GM19035 (cell line): ENCODE data around the gene IDI2.

Experiments
- ATAC-seq: cut with Tn5 transposase; IDR thresholded peaks from one replicate; pipeline ENCODE4 v1.9.1; 2021; ENCODE audit not compliant: unreplicated experiment

Gene IDI2

DNA sequence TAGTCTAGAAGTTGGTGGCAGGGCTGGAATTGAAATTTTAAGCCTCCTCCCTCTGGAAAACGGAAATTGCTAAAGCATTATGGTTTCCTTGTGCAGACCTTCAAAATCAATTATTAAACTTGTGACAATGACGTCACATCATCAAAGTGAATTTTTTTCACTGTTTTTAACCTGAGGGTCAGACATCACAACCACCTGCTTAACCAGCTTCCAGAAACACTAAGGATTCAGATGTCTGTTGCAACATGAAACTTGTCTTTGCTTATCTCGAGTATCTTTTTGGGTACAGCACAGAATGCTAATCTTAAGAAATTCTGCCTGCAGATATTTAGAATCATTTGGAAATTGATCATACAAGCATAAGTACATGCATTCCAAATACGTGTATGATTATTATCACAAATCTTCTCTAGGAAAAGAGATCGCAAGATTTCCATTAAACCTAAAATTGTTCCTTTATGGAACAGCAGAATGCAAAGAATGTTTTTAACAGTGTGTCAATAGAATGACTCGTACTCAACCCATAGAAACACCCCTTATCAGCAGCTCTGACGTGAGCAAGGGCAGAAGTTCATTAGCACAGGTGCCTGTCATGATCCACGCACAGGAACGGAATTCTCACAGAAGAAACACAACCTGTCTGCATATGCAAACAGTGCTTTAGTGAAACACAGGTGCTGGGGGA is 41.5 kb downstream of the IDI2 start:
- no peak for ATAC-seq

DNA sequence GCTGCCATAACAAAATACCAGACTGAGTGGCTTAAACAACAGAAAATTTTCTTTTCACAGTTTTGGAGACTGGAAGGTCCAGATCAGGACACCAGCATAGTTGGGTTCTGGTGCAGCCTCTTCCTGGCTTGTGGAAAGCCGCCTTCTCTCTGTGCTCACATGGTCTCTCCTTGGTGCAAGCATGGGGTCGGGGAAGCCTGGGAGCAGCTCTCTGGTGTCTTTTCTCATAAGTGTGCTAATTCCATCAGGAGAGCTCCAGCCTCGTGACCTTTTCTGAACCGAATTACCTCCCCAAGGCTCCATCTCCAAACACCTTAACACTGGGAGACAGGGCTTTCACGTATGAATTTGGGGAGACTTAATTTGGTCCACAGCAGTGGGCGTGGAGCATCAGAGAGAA is 42.3 kb downstream of the IDI2 start:
- no peak for ATAC-seq

DNA sequence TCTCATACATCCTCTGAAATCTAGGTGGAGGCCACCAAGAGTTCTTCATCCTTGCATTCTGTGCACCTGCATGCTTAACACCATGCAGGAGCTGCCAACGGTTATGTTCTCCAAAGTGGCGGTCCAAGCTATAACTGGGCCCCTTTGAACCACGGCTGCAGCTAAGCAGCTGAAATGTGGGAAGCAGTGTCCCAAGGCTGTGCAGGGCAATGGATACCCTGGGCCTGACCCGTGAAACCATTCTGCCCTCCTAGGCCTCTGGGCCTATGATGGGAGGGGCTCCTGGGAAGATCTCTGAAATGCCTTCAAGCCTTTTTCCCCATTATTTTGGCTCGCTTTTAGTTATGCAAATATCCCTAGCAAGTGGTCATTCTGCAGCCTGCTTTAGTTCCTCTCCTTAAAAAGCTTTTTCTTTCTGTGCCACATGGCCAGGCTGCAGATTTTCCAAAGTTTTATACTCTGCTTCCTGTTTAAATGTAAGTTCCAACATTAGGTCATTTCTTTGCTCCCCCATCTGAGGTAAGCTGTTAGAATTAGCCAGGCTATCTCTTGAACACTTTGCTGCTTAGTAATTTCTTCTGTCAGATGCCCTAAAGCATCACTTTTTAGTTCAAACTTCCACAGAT is 45.1 kb downstream of the IDI2 start:
- ATAC-seq: no peak

DNA sequence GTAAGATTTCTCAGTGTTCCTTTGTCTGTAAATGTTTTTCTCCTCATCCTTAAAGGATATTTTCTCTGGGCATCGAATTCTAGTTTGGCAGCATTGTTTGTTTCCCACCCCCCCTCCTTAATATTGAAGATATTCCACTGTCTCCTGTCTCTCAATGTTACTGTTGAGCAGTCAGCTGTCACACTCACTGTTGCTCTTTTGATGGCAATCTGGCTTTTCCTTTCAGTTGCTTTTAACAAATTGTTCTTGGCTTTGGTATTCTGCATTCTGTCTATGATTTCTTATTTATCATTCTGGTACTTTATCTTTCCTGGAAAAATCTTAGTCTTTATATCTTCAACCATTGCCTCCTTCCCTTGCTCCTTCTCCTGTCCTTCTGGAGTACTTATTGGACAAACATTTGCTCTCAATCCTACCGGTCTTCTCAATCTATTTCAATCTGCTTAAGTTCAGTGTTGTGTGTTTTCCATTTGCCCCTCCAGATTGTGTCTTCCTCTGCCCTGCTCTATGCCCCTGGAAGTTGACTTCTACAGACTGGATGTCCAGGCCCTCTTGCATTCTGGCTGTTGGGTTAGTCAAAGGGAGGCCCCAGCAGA is 46.7 kb downstream of the IDI2 start:
- ATAC-seq: no peak

DNA sequence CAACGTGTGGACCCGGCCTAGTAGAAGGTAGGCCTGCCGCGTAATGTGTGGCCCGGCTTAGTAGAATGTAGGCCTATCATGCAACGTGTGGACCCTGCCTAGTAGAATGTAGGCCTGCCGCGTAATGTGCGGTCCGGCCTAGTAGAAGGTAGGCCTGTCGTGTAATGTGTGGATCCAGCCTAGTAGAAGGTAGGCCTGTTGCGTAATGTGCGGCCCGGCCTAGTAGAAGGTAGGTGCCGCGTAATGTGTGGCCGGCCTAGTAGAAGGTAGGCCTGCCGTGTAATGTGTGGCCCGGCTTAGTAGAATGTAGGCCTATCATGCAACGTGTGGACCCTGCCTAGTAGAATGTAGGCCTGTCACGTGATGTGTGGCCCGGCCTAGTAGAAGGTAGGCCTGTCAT is 49.3 kb downstream of the IDI2 start:
- no peak for ATAC-seq

DNA sequence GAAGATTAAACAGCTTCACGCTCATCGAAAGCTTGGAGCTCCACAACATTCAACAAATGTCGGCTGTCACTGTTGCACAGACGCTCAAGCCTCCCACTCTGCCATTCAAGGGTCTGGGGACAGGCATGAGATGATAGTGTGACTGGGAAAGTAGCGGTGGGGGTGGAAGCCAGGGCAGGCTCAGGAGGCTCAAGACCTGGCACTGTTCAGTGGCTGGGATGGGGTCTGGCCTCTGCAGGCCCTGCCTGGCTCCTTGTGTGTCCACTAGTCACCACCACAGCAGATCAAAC is 50.9 kb downstream of the IDI2 start:
- no peak for ATAC-seq

DNA sequence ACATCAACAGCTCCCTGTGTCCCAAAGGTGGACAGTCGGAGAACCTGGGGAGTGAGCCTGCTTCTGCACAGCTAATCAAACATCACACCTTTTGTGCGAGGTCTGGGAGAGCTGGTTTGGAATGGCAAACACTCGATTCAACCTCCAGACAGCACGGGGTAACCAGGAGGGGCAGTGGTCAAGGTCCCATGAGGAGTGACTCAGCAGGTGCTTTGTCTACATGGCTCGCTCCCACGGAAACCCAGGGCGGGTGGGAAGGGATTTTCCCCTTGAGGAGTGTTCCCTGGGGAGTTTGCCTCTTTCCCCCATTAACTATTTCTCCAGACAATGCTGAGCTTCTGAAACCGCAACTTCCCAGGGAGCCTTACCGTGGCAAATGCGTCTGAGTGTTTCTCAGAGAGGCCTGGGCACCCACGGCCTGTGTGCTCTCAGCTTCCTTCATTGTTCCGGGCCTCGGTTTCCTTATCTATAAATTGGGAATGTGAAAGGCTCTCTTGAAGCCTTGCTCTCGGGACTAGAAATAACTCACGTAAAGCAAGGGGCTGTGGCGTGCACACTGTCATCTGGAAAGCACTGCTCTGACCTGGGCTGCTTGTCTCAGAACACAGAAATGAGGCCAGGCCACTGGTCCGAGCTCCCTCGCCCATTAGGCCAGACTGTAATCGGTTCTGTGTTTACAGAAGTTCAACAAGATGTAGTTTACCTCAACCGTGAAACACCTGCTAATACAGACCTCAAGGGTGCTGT is 51.4 kb downstream of the IDI2 start:
- no peak for ATAC-seq

DNA sequence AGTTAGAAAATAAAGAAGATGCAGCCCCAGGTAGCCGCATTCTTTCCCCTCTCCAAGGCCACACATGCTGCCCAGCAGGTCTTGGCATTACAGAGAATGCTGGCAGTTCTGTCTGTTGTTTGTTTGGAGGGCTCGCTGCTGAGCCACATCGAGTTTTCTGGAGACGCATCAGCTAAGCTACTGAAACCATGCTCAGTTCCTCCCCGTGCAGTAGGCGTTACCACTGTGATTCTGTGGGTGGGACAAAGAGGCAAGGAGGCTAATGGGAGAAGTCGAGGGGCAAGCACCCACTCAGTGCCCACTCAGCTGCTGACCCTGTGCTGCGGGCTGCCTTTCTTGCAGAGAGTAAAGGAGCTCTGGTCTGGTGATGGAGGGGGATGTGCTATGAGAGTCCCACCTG is 52.9 kb downstream of the IDI2 start:
- no peak for ATAC-seq

DNA sequence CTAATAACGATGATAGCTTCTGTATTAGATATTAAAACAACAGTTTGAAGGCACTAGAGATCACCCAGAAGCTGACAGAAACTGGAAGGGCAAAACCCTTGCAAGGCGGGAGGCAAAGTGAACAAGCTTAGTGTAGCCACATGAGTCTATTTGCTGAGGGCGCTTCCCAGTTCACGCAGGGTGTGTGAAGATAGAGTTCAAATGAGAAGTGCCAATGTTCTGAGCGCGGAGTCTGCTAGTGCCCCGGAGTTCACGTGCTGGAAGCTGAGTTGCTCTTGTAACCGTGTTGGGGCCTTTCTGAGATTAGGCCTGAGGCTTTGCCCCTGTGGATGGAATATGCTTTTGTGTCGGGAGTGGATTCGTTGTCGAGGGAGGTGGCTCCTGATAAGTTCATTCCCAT is 54.0 kb downstream of the IDI2 start:
- no peak for ATAC-seq

DNA sequence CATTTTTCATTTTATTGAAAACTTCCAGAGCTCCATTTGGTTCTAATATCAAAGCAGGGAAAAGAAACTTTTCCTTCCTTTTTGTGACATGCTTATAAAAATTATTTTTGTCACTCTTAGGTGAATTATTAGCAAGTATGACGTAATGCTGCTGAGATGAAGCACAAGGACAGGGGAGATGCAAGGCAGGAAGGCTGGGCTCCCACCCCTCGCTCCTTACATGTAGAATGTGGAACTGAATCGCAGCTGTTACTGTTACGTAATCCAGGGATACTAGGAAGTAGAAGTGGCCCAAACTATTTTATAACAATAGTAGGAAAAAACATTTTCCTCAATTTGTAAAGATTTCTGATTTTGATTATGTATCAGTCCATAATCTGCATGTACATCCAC is 54.5 kb downstream of the IDI2 start:
- ATAC-seq: no peak

DNA sequence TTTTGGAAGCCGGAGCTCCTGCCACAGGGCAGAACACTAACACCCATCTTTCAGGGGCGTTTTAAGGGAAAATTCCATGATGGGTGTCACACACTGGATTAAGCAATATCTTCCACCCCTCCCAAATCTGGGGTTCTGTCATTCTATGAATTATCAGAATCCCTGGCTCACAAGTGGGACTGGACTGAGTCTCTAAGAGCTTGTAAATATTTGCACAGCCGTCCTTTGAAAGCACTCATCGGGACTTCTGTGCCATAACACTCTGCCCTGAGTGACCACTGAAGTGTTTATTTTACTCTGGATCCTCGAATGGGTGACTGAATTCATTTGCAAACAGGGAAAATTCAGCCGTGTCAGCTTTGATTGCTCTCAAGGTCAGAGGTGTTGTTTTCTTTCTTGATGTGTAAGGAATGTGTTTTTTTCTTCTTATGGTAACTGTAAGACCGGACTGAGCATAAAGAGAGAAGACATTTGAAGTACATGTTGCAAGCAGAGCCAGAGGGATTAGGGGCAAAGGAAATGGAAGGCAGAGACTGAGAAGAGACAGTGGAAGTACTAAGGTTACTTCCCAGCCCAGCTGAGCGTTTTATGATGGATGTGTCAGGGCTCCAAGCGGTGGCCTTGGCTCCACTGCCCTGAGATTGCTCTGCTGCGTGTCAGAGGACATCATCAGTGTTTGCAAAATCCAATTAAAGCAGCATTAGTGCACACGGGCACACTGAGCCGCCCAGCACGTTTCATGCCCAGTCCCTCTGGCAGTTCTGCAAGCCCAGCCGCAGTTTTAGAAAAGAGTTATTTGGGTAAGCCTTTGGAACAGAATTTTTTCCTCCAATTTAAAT is 55.1 kb downstream of the IDI2 start:
- ATAC-seq: no peak

DNA sequence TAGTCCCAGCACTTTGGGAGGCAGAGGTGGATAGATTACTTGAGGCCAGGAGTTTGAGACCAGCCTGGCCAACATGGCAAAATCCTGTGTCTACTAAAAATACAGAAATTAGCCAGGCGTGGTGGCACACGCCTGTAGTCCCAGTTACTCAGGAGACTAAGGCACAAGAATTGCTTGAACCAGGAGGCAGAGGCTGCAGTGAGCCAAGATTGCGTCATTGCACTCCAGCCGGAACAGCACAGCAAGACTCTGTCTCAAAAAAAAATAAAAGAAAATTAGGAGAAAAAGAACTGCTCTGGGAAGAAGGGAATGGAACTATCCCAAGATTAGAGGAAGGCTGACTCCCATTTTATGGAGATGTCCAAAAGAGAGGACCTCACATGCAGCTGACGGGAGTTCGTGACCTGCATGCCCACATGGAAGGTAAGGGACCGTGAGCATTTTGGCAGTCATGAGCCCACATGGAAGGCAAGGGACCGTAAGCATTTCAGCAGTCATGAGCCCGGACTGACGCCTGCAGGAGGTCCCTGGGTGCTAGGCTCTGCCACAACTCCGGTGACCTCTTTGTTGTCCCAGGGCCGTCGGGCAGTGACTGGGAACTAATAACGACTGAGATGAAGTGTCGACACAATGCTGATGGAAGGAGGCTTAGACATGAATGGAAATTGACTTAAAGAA is 56.0 kb downstream of the IDI2 start:
- ATAC-seq: no peak
